CD4-positive, alpha-beta T cell (primary cell): Measurements from ENCODE around the gene ZBTB5. TPM values are rescaled to one million over a fixed set of nuclear protein-coding genes. Genes with fewer than 3 reads are reported as not detected.

Experiments used
- ATAC-seq: fragments of 200-7000 bp; cut with Tn5 transposase; one replicate; pipeline ENCODE4 v1.10.0; 2022; ENCODE audit warnings: mild to moderate bottlenecking; ENCODE audit not compliant: poor library complexity
- CTCF ChIA-PET: fragments of 350-600 bp; sonication (Branson Sonifier 250); formaldehyde crosslinking; loops from one replicate; lab custom pipeline; 2021; ENCODE audit warnings: antibody characterized with exemption, inconsistent platforms; lab: Charles Lee
- POLR2A ChIA-PET: fragments of 350-600 bp; sonication (Branson Sonifier 250); formaldehyde crosslinking; loops from one replicate; lab custom pipeline; 2021; ENCODE audit warnings: antibody characterized with exemption, inconsistent platforms; lab: Charles Lee
- DNase-seq, 14 experiments: peaks; one replicate each; pipeline ENCODE4 v3.0.0-alpha.2; 2013 to 2020; ENCODE audit warnings: mixed read lengths in 2 of 14
- H3K27ac ChIP-seq, 2 donors: one replicate each; pipeline versions ENCODE4 v1.5.1 to v1.7.0; 2013; ENCODE audit warnings: low read length in 2 of 2, low read depth in 1 of 2, mild to moderate bottlenecking in 1 of 2
- H3K27me3 ChIP-seq, 2 experiments: 1 replicate in 1 of 2; 2 replicates in 1 of 2; pipeline versions ENCODE4 v1.6.1 to v1.7.0; 2013; ENCODE audit warnings: low read length in 2 of 2, control low read depth in 1 of 2, mild to moderate bottlenecking in 1 of 2, moderate library complexity in 1 of 2; ENCODE audit not compliant: insufficient read depth in 2 of 2, control insufficient read depth in 1 of 2
- H3K36me3 ChIP-seq: one replicate; pipeline ENCODE4 v1.6.1; 2013; ENCODE audit warnings: low read length, control low read depth; ENCODE audit not compliant: insufficient read depth
- H3K4me1 ChIP-seq: one replicate; pipeline ENCODE4 v1.6.1; 2013; ENCODE audit warnings: low read length, control low read depth; ENCODE audit not compliant: insufficient read depth
- H3K4me3 ChIP-seq: one replicate; pipeline ENCODE4 v1.5.1; 2013; ENCODE audit warnings: mild to moderate bottlenecking, low read length, moderate library complexity
- H3K9me3 ChIP-seq, 2 experiments: 1 replicate in 1 of 2; 2 replicates in 1 of 2; pipeline versions ENCODE4 v1.6.1 to v1.7.0; 2013; ENCODE audit warnings: low read length in 2 of 2, mild to moderate bottlenecking in 2 of 2, control low read depth in 1 of 2, moderate library complexity in 1 of 2; ENCODE audit not compliant: control insufficient read depth in 1 of 2, insufficient read depth in 1 of 2
- H3K27ac Mint-ChIP-seq: one replicate; pipeline ENCODE4 v1.8.0; 2020; ENCODE audit warnings: mixed read lengths
- H3K27me3 Mint-ChIP-seq: one replicate; pipeline ENCODE4 v1.8.0; 2021; ENCODE audit warnings: mixed read lengths
- H3K36me3 Mint-ChIP-seq: one replicate; pipeline ENCODE4 v1.8.0; 2021; ENCODE audit warnings: low read depth, mixed read lengths
- H3K4me1 Mint-ChIP-seq: one replicate; pipeline ENCODE4 v1.8.0; 2021; ENCODE audit warnings: low read depth, mixed read lengths
- H3K4me3 Mint-ChIP-seq: one replicate; pipeline ENCODE4 v1.8.0; 2020; ENCODE audit warnings: mild to moderate bottlenecking, mixed read lengths
- H3K9me3 Mint-ChIP-seq: one replicate; pipeline ENCODE4 v1.8.0; 2020; ENCODE audit warnings: mixed read lengths
- intact Hi-C, 2 experiments: fragments of 100-400 bp; cut with DNase I in 1 of 2; cut with micrococcal nuclease in 1 of 2; formaldehyde crosslinking; loops; one replicate each; pipeline versions ENCODE4 v1.15.1 to v1.9.0; 2023 to 2025; cut with DNase I, micrococcal nuclease
- total RNA-seq, 174 experiments: library from RNA in 2 of 174; stranded (reverse) in 2 of 174; gene quantifications; one replicate each; pipeline ENCODE4 v1.2.3 and lab custom pipeline; 2021 to 2026
- TF ChIP-seq, protein P1 (sequence below): fragments of 200-600 bp; IDR thresholded peaks from one replicate; pipeline ENCODE4 v1.8.0; 2022; ENCODE audit warnings: antibody characterized with exemption, mild to moderate bottlenecking

The ZBTB5 gene
- total RNA-seq, 2 experiments from 2014 or later: 21.3 to 22.0 TPM

DNA sequence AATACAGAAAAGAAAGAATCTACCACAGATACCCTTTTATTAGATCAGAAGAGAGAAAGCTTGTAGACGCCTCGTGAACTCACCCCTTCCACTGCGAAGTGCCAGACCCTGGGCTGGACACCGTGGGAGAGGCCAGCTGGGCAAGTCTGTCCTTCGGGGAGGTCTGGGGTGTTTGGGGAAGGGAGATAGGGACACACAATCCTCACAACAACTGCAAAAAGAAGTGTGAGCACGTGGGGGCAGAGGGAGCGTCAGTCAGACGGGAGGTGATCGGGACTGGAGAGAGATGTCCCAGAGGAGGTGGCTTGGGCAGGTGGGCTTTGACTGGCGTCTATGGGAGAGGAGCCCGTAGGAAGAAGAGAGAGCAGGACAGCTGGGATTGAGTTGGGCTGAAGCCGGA lies 70.0 kb downstream of the ZBTB5 start:
- Histone ChIP-seq H3K36me3 (no peaks in the 10 kb centered on the region), H3K27ac (no peak overlapping the region), H3K27me3 (no peaks in the 10 kb centered on the region), H3K9me3 (no peaks in the 10 kb centered on the region), H3K4me3 (no peak overlapping the region), H3K4me1 (no peaks in the 10 kb centered on the region)
- Mint-ChIP-seq H3K27me3 (no peaks in the 10 kb centered on the region), H3K27ac (no peak overlapping the region), H3K9me3 (no peaks in the 10 kb centered on the region), H3K4me3 (no peak overlapping the region), H3K36me3 (no peaks in the 10 kb centered on the region), H3K4me1 (no peaks in the 10 kb centered on the region)
- TF ChIP-seq, protein P1, sequence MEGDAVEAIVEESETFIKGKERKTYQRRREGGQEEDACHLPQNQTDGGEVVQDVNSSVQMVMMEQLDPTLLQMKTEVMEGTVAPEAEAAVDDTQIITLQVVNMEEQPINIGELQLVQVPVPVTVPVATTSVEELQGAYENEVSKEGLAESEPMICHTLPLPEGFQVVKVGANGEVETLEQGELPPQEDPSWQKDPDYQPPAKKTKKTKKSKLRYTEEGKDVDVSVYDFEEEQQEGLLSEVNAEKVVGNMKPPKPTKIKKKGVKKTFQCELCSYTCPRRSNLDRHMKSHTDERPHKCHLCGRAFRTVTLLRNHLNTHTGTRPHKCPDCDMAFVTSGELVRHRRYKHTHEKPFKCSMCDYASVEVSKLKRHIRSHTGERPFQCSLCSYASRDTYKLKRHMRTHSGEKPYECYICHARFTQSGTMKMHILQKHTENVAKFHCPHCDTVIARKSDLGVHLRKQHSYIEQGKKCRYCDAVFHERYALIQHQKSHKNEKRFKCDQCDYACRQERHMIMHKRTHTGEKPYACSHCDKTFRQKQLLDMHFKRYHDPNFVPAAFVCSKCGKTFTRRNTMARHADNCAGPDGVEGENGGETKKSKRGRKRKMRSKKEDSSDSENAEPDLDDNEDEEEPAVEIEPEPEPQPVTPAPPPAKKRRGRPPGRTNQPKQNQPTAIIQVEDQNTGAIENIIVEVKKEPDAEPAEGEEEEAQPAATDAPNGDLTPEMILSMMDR: no peak
- ChIA-PET POLR2A (no interaction called here), CTCF (no interaction called here)
- DNase-seq (no peak), ATAC-seq (no peak)
- intact Hi-C loops: loop anchor here in 1 of 2 experiments (10.0 kb wide), 1 partner anchor 400 kb away; no protein-coding TSS in a partner anchor

DNA sequence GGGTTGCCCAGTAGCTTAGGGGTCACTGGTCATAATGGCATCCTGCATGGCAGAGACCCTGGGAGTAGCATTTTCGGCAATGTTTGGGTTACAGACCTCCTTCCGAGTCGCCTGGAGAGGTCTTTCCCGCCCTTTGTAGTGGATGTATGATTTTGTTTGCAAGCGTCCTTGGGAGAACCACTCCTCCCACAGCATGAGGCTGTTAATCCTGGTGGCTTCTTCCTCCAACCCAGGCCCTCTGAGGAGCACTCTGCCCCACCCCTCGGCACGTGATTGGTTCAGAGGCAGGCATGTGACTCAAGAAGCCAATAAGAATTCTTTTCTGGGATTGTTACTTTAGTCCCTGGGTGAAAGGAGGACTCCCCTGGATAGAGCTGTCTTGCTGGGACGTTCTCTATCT lies 73.0 kb downstream of the ZBTB5 start:
- Mint-ChIP-seq H3K27me3 (no peaks in the 10 kb centered on the region), H3K4me3 (no peak overlapping the region), H3K9me3 (no peaks in the 10 kb centered on the region), H3K4me1 (no peaks in the 10 kb centered on the region), H3K27ac (no peak overlapping the region), H3K36me3 (no peaks in the 10 kb centered on the region)
- Histone ChIP-seq H3K4me1 (no peaks in the 10 kb centered on the region), H3K27me3 (no peaks in the 10 kb centered on the region), H3K36me3 (no peaks in the 10 kb centered on the region), H3K4me3 (no peak overlapping the region), H3K9me3 (no peaks in the 10 kb centered on the region), H3K27ac (no peak overlapping the region)
- intact Hi-C loops: loop anchor here in 1 of 2 experiments (10.0 kb wide), 1 partner anchor 397 kb away; no protein-coding TSS in a partner anchor
- POLR2A ChIA-PET: no interaction called here
- TF ChIP-seq, protein P1: no peak
- DNase-seq (no peak), ATAC-seq (no peak)
- CTCF ChIA-PET: no interaction called here

DNA sequence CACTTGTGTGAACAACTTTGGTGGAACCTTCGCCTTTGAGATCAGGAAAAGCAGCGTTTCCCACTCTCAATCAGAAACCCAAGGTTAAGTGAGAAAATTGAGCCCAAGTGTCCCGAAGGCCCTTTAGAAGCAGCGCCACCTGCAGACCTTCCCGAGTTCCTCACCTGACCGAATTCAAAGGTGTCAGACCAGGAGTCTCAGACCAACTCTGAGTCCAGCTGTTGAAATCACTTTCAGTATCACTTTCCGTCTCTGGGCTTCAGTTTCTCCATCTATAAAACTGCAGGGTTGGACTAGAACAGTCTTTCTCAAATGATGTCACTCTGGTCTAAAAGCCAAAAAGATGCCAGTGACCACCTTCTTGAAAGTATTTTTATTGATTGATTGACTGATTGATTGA lies 74.5 kb downstream of the ZBTB5 start:
- no peaks in the 10 kb centered on the region for H3K36me3 Mint-ChIP-seq
- DNase-seq (peak in 7 of 14 experiments; percentile 7 to 53 (median 39)), ATAC-seq (no peak)
- Histone ChIP-seq H3K36me3 (no peaks in the 10 kb centered on the region), H3K27me3 (no peaks in the 10 kb centered on the region), H3K4me1 (no peaks in the 10 kb centered on the region), H3K27ac (no peak overlapping the region), H3K9me3 (no peaks in the 10 kb centered on the region), H3K4me3 (no peak overlapping the region)
- ChIA-PET POLR2A (no interaction called here), CTCF (interaction anchor here (1.5 kb wide), 1 partner anchor 395 kb away, joined by 6 read pairs; no protein-coding TSS in a partner anchor)
- TF ChIP-seq, protein P1: peak; percentile 28
- H3K4me1 Mint-ChIP-seq: no peaks in the 10 kb centered on the region
- H3K27ac Mint-ChIP-seq: no peak overlapping the region
- intact Hi-C loops: loop anchor here in 1 of 2 experiments (2.0 to 10.0 kb wide), 2 partner anchors 396 to 518 kb away; no protein-coding TSS in a partner anchor
- no peaks in the 10 kb centered on the region for H3K9me3 Mint-ChIP-seq
- H3K4me3 Mint-ChIP-seq: no peak overlapping the region
- H3K27me3 Mint-ChIP-seq: no peaks in the 10 kb centered on the region

Other genes with a start within 250 kb of the ZBTB5 start
- gene GRHPR, start 42.8 kb downstream of the ZBTB5 start, total RNA-seq: 10 to 100 TPM; 29.0 to 29.6 TPM
- 10 to 100 TPM; 28.9 to 29.7 TPM for gene POLR1E, start 20.5 kb upstream of the ZBTB5 start, total RNA-seq
- 1 to 10 TPM in 1 of 2 experiments, under 1 TPM in 1; 0.81 to 2.3 TPM for gene FBXO10, start 110.9 kb upstream of the ZBTB5 start, total RNA-seq
- gene TOMM5, start 127.1 kb upstream of the ZBTB5 start, total RNA-seq: 10 to 100 TPM; 31.4 to 35.3 TPM
- not detected for gene FRMPD1, start 185.5 kb upstream of the ZBTB5 start, total RNA-seq